BE2C (cell line): Measurements from ENCODE around the gene CHCHD4.

Experiments used
- DNase-seq: peaks from one replicate; pipeline ENCODE4 v3.0.0-alpha.2; 2020
- H3K27me3 ChIP-seq: fragments of 250-450 bp; sonication (Bioruptor Pico); 2 replicates; pipeline ENCODE4 v1.5.1; 2020; ENCODE audit warnings: mild to moderate bottlenecking
- H3K36me3 ChIP-seq: fragments of 250-450 bp; sonication (Bioruptor Pico); 2 replicates; pipeline ENCODE4 v1.5.1; 2020; ENCODE audit warnings: mild to moderate bottlenecking
- H3K4me1 ChIP-seq: fragments of 250-450 bp; sonication (Bioruptor Pico); 2 replicates; pipeline ENCODE4 v1.5.1; 2020
- H3K4me3 ChIP-seq: 2 replicates; pipeline ENCODE4 v1.5.1; 2011; ENCODE audit warnings: low read depth, low read length
- H3K9me3 ChIP-seq: fragments of 250-450 bp; sonication (Bioruptor Pico); 2 replicates; pipeline ENCODE4 v1.5.1; 2020
- CTCF ChIP-seq: IDR thresholded peaks from 2 replicates; pipeline ENCODE4 v1.5.1; 2012; ENCODE audit warnings: mild to moderate bottlenecking, low read depth, low read length

The CHCHD4 gene

GRCh38 chr3:14143271-14144225, 18.9 kb upstream of the CHCHD4 start:
- no peak overlapping the region for H3K4me3 ChIP-seq
- no peaks in the 10 kb centered on the region for H3K27me3 ChIP-seq
- H3K9me3 ChIP-seq = no peaks in the 10 kb centered on the region
- H3K36me3 ChIP-seq = no peaks in the 10 kb centered on the region
- no peak for TF ChIP-seq CTCF
- no peaks in the 10 kb centered on the region for H3K4me1 ChIP-seq
- DNase-seq = no peak

GRCh38 chr3:14142567-14143270, 18.0 kb upstream of the CHCHD4 start:
- no peak for DNase-seq
- Histone ChIP-seq H3K36me3 (no peaks in the 10 kb centered on the region), H3K4me1 (no peaks in the 10 kb centered on the region), H3K9me3 (no peaks in the 10 kb centered on the region), H3K4me3 (no peak overlapping the region), H3K27me3 (no peaks in the 10 kb centered on the region)
- no peak for TF ChIP-seq CTCF

- Histone ChIP-seq H3K36me3 (no peaks in the 10 kb centered on the region), H3K27me3 (no peaks in the 10 kb centered on the region), H3K4me3 (no peak overlapping the region), H3K4me1 (no peaks in the 10 kb centered on the region), H3K9me3 (no peaks in the 10 kb centered on the region)
- no peak for TF ChIP-seq CTCF
- no peak for DNase-seq
Observed at GRCh38 chr3:14141602-14142341, 17.1 kb upstream of the CHCHD4 start.

- no peaks in the 10 kb centered on the region for H3K9me3 ChIP-seq
- no peak overlapping the region for H3K4me3 ChIP-seq
- H3K36me3 ChIP-seq = no peaks in the 10 kb centered on the region
- TF ChIP-seq CTCF = no peak
- no peaks in the 10 kb centered on the region for H3K4me1 ChIP-seq
- DNase-seq = no peak
- H3K27me3 ChIP-seq = no peaks in the 10 kb centered on the region
Observed at GRCh38 chr3:14141144-14141543, 16.5 kb upstream of the CHCHD4 start.

GRCh38 chr3:14140668-14141067, 16.0 kb upstream of the CHCHD4 start:
- H3K4me3 ChIP-seq = no peak overlapping the region
- no peaks in the 10 kb centered on the region for H3K4me1 ChIP-seq
- no peak for DNase-seq
- no peak for TF ChIP-seq CTCF
- H3K27me3 ChIP-seq = no peaks in the 10 kb centered on the region
- H3K9me3 ChIP-seq = no peaks in the 10 kb centered on the region
- no peaks in the 10 kb centered on the region for H3K36me3 ChIP-seq
